GM18508 (cell line): ENCODE data around the gene SEC24C.
"Not testable (repeated sequence)": the region's sequence is repeated elsewhere in the genome, so short reads cannot be mapped to it uniquely, and the experiment has no call there.

Experiments
- ATAC-seq: cut with Tn5 transposase; IDR thresholded peaks from one replicate; pipeline ENCODE4 v1.9.1; 2021; ENCODE audit warnings: moderate number of reproducible peaks; ENCODE audit not compliant: insufficient read depth, unreplicated experiment

Gene SEC24C

GRCh38 chr10:73789659-73790055 is 45.5 kb downstream of the SEC24C start:
- ATAC-seq: no peak

GRCh38 chr10:73790886-73791625 is 46.9 kb downstream of the SEC24C start:
- ATAC-seq: no peak

- no peak for ATAC-seq
These were observed 47.8 kb downstream of the SEC24C start for GRCh38 chr10:73791871-73792400.

- ATAC-seq: no peak
These were observed 49.3 kb downstream of the SEC24C start for GRCh38 chr10:73793456-73793855.

GRCh38 chr10:73795491-73795890 is 51.3 kb downstream of the SEC24C start:
- ATAC-seq: not testable (repeated sequence)

GRCh38 chr10:73796035-73796434 is 51.9 kb downstream of the SEC24C start:
- ATAC-seq: not testable (repeated sequence)

- no peak for ATAC-seq
These were observed 52.6 kb downstream of the SEC24C start for GRCh38 chr10:73796766-73797165.

GRCh38 chr10:73797324-73798025 is 53.3 kb downstream of the SEC24C start:
- ATAC-seq: no peak

- no peak for ATAC-seq
These were observed 53.9 kb downstream of the SEC24C start for GRCh38 chr10:73798087-73798486.

- ATAC-seq: no peak
These were observed 54.9 kb downstream of the SEC24C start for GRCh38 chr10:73798927-73799560.

- ATAC-seq: no peak
These were observed 55.9 kb downstream of the SEC24C start for GRCh38 chr10:73799899-73800559.

- ATAC-seq: no peak
These were observed 56.5 kb downstream of the SEC24C start for GRCh38 chr10:73800560-73801252.

- ATAC-seq: no peak
These were observed 57.0 kb downstream of the SEC24C start for GRCh38 chr10:73801253-73801590.

GRCh38 chr10:73802276-73802991 is 58.3 kb downstream of the SEC24C start:
- no peak for ATAC-seq

- ATAC-seq: no peak
These were observed 59.6 kb downstream of the SEC24C start for GRCh38 chr10:73803680-73804286.

- no peak for ATAC-seq
These were observed 62.2 kb downstream of the SEC24C start for GRCh38 chr10:73806176-73806950.

GRCh38 chr10:73807471-73807870 is 63.3 kb downstream of the SEC24C start:
- no peak for ATAC-seq
